ENCODE results near the gene IFI27. TPM values are rescaled to one million over a fixed set of nuclear protein-coding genes. Genes with fewer than 3 reads are reported as not detected.

Gene IFI27
- total and polyA plus RNA-seq, 2 of the 8 experiments (the other 6 are each of a cell fraction or from before 2014, with no cell fraction given), result 0.76 to 2.2 TPM

DNA sequence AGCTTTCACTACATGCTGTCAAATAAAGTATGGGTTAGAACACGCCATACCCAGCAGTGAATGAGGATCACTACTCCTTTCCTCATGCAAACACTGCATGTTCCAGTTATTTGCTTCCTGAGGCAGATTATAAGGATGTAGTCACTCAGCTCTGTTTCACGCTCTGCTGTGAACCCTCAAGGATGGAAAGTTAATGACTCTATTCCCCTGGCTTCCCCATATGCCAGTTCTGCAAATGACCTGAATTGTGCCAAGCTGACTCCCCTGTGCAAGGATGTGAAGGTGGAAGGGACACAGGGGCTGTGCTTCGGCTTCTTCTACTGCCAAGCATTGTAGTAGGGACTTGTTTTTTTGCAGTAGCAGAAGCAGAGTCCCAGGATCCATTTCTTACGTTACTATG, 22.6 kb upstream of the IFI27 start:
- Histone ChIP-seq H3K27ac (ENCODE audit: low read depth, low read length) (no peak overlapping the region), H4K20me1 (replicated peaks in 1 of 2; ENCODE audit: control insufficient read depth in 1 of 2, insufficient read depth in 2 of 2, low read length in 2 of 2) (no peaks in the 10 kb centered on the region), H3K14ac (ENCODE audit: insufficient read length) (no peak overlapping the region), H3K79me2 (ENCODE audit: control insufficient read depth in 1 of 2, insufficient read depth in 2 of 2, low read length in 2 of 2) (no peaks in the 10 kb centered on the region), H3K56ac (replicated peaks; ENCODE audit: insufficient read length, low read depth, low read length) (no peak overlapping the region), H3K23me2 (ENCODE audit: low read depth, low read length) (no peaks in the 10 kb centered on the region), H4K8ac (ENCODE audit: extremely low read depth, insufficient read depth, low read length) (no peak overlapping the region), H3K23ac (ENCODE audit: insufficient read length) (no peak overlapping the region), H2AFZ (ENCODE audit: low read length) (no peak overlapping the region), H4K91ac (replicated peaks; ENCODE audit: insufficient read length, low read length) (no peak overlapping the region), H3K36me3 (ENCODE audit: control insufficient read depth in 2 of 4, insufficient read depth in 4 of 4, low read length in 3 of 4) (no peaks in the 10 kb centered on the region), H3K9ac (replicated peaks in 1 of 4; ENCODE audit: extremely low read depth in 1 of 4, low read depth in 3 of 4, low read length in 3 of 4) (no peak overlapping the region), H3K27me3 (replicated peaks in 1 of 4; ENCODE audit: control insufficient read depth in 3 of 4, extremely low read depth in 1 of 4, insufficient read depth in 3 of 4, low read length in 3 of 4) (no peaks in the 10 kb centered on the region), H3K18ac (ENCODE audit: extremely low read depth, low read length) (no peak overlapping the region), H3K4me3 (ENCODE audit: extremely low read depth in 1 of 4, insufficient read depth in 2 of 4, low read depth in 3 of 4, low read length in 4 of 4) (no peak overlapping the region), H2BK12ac (ENCODE audit: low read depth, low read length) (no peak overlapping the region), H3K4ac (replicated peaks; ENCODE audit: insufficient read length, low read depth, low read length) (no peak overlapping the region), H2BK120ac (replicated peaks; ENCODE audit: low read depth, low read length) (no peak overlapping the region), H2BK15ac (ENCODE audit: low read length) (no peak overlapping the region), H2BK5ac (ENCODE audit: low read depth, low read length) (no peak overlapping the region), H3K9me3 (ENCODE audit: insufficient read depth in 2 of 2, low read depth in 1 of 2, low read length in 1 of 2) (no peaks in the 10 kb centered on the region), H3K4me2 (ENCODE audit: insufficient read depth in 1 of 2, low read depth in 2 of 2, low read length in 2 of 2) (no peak overlapping the region), H2BK20ac (ENCODE audit: low read length) (no peak overlapping the region), H3K79me1 (ENCODE audit: low read depth, low read length) (no peaks in the 10 kb centered on the region), H2AK5ac (ENCODE audit: low read depth, low read length) (no peak overlapping the region), H3K4me1 (replicated peaks in 1 of 4; ENCODE audit: control insufficient read depth in 3 of 4, insufficient read depth in 4 of 4, low read length in 3 of 4) (no peaks in the 10 kb centered on the region), H4K5ac (ENCODE audit: insufficient read length, low read depth, low read length) (no peak overlapping the region)
- POLR2A ChIA-PET (ENCODE audit: partially characterized antibody), result no interaction called here
- CTCF ChIA-PET (ENCODE audit: partially characterized antibody), result interaction anchor here (0.6 to 1.4 kb wide), 3 partner anchors 16 to 55 kb away, joined by 3 to 5 read pairs (median 4); no protein-coding TSS in a partner anchor
- WGBS, 2 experiments (ENCODE audit: extremely low coverage in 1 of 2, insufficient coverage in 1 of 2, insufficient read length in 1 of 2, insufficient replicate concordance in 2 of 2, low coverage in 1 of 2, low lambda C conversion rate in 2 of 2, missing lambda C conversion rate in 1 of 2), result 88% methylated on average over 4 of the region's 4 CpGs; no CpG with 5 or more reads in 1 of the 2 experiments
- FAIRE-seq (no peak), DNase-seq (ENCODE audit: low read depth in 1 of 2, low spot score in 2 of 2) (no peak)
- TF ChIP-seq TCF12 (IDR thresholded peaks at IDR 0.05; ENCODE audit: low read depth, low read length), result no peak
- TF ChIP-seq, protein P1, sequence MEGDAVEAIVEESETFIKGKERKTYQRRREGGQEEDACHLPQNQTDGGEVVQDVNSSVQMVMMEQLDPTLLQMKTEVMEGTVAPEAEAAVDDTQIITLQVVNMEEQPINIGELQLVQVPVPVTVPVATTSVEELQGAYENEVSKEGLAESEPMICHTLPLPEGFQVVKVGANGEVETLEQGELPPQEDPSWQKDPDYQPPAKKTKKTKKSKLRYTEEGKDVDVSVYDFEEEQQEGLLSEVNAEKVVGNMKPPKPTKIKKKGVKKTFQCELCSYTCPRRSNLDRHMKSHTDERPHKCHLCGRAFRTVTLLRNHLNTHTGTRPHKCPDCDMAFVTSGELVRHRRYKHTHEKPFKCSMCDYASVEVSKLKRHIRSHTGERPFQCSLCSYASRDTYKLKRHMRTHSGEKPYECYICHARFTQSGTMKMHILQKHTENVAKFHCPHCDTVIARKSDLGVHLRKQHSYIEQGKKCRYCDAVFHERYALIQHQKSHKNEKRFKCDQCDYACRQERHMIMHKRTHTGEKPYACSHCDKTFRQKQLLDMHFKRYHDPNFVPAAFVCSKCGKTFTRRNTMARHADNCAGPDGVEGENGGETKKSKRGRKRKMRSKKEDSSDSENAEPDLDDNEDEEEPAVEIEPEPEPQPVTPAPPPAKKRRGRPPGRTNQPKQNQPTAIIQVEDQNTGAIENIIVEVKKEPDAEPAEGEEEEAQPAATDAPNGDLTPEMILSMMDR (IDR thresholded peaks at IDR 0.05; ENCODE audit: control extremely low read depth in 1 of 3, insufficient read depth in 1 of 3, low read depth in 1 of 3, low read length in 3 of 3), result no peak
